ENCODE results near the gene RALGPS2.
"Not testable (repeated sequence)": the region's sequence is repeated elsewhere in the genome, so short reads cannot be mapped to it uniquely, and the experiment has no call there.

RALGPS2 gene

GRCh38 chr1:178946855-178947676, 222.0 kb downstream of the RALGPS2 start:
- no peak for DNase-seq

GRCh38 chr1:178947677-178947981, 222.6 kb downstream of the RALGPS2 start:
- DNase-seq = no peak

GRCh38 chr1:178948676-178949075, 223.6 kb downstream of the RALGPS2 start:
- DNase-seq = no peak

GRCh38 chr1:178949866-178950265, 224.8 kb downstream of the RALGPS2 start:
- not testable (repeated sequence) for DNase-seq

GRCh38 chr1:178951600-178951999, 226.6 kb downstream of the RALGPS2 start:
- DNase-seq = no peak

- DNase-seq = no peak
These were observed 228.0 kb downstream of the RALGPS2 start for GRCh38 chr1:178953034-178953433.

GRCh38 chr1:178953538-178954324, 228.7 kb downstream of the RALGPS2 start:
- DNase-seq = no peak

GRCh38 chr1:178954325-178954690, 229.3 kb downstream of the RALGPS2 start:
- DNase-seq = no peak

GRCh38 chr1:178954937-178955336, 229.9 kb downstream of the RALGPS2 start:
- DNase-seq = no peak

GRCh38 chr1:178955391-178955954, 230.4 kb downstream of the RALGPS2 start:
- DNase-seq = no peak

GRCh38 chr1:178958491-178958890, 233.4 kb downstream of the RALGPS2 start:
- DNase-seq = no peak

- no peak for DNase-seq
These were observed 234.8 kb downstream of the RALGPS2 start for GRCh38 chr1:178959543-178960460.

GRCh38 chr1:178960482-178961240, 235.6 kb downstream of the RALGPS2 start:
- DNase-seq = no peak

- no peak for DNase-seq
These were observed 236.3 kb downstream of the RALGPS2 start for GRCh38 chr1:178961331-178961730.

- DNase-seq = no peak
These were observed 236.8 kb downstream of the RALGPS2 start for GRCh38 chr1:178961868-178962267.

- no peak for DNase-seq
These were observed 238.0 kb downstream of the RALGPS2 start for GRCh38 chr1:178962853-178963711.

- no peak for DNase-seq
These were observed 239.7 kb downstream of the RALGPS2 start for GRCh38 chr1:178964469-178965330.

- DNase-seq = no peak
These were observed 241.3 kb downstream of the RALGPS2 start for GRCh38 chr1:178966312-178966711.

GRCh38 chr1:178969226-178969987, 244.4 kb downstream of the RALGPS2 start:
- DNase-seq = no peak

All from CD4-positive, alpha-beta T cell treated with Interleukin-12 subunit alpha and Interleukin-12 subunit beta, for 1 hour (primary cell).